Measurements from ENCODE around the gene FBXO48. TPM values are rescaled to one million over a fixed set of nuclear protein-coding genes. Genes with fewer than 3 reads are reported as not detected.

The FBXO48 gene
- total and polyA plus RNA-seq, 2 of the 8 experiments (the other 6 are each of a cell fraction or from before 2014, with no cell fraction given), result 1.1 to 1.5 TPM

DNA sequence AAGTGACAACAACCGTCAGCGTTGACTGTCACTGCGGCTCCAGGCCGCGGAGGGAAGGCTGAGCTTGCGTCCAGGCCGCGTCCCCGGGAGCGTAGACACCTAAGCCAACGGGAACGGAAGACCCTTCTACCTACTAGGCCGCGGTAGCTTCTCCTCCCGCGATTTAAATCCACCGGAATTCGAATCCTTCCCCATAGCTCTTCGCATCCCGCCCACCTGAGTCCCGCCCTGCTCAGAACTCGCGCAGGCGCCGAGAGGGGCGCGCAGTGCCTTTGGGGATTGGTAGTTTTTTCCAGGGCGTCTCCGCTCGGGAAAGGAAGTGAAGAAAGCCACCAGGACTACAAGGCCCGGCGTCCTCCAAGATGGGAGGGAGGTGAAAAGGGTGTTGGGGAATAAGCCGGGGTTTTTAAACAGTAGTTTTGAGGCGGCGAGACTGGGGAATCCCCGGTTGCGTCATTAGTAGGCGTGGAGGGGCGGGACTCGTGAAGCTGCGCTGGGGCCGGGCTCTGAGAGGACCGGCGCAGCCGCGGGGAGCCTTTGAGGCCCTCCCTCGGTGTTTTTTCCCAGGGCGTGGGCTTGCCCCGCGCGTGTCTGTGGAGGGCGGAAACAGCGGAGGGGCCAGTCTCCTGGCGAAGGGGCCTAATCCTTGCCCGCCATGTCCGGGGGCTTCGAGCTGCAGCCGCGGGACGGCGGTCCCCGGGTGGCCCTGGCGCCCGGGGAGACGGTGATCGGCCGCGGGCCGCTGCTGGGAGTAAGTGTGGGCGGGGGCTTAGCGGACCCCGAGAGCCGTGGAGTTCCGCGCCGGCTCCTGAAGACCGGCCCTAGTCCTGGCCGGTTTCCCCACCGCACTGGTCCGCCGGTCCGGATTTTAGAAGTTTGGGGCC is at the start of gene FBXO48, which contains the start of gene APLF (continued):
- TF ChIP-seq CREB1 (IDR thresholded peaks at IDR 0.05) (peak; percentile 76), JUND (IDR thresholded peaks at IDR 0.05; ENCODE audit: low read length) (peak; percentile 84), KDM4A (IDR thresholded peaks at IDR 0.05; ENCODE audit: low read depth, low read length, severe bottlenecking) (peak; percentile 89), EP300 (IDR thresholded peaks at IDR 0.05; ENCODE audit: borderline replicate concordance in 1 of 2, low read depth in 2 of 2, low read length in 2 of 2) (no peak), SP1 (IDR thresholded peaks at IDR 0.05; ENCODE audit: low read depth, low read length) (0 out of 2 replicates have a peak, but pooled peaks have one; percentile 38), HDAC2 (IDR thresholded peaks at IDR 0.05; ENCODE audit: borderline replicate concordance in 1 of 2, low read depth in 2 of 2, low read length in 2 of 2) (peak; percentile 89 to 93; a peak in 2 of 4 replicates), TAF7 (optimal IDR thresholded peaks at IDR 0.05; ENCODE audit: borderline replicate concordance, low read depth, low read length) (no peak), CEBPB (IDR thresholded peaks at IDR 0.05; ENCODE audit: low read depth, low read length) (peak; percentile 96), SIX5 (IDR thresholded peaks at IDR 0.05; ENCODE audit: low read depth, low read length) (peak; percentile 91), GABPA (IDR thresholded peaks at IDR 0.05; ENCODE audit: borderline replicate concordance, insufficient read depth, low read length) (no peak), SIN3A (conservative IDR thresholded peaks at IDR 0.05 in 1 of 2, IDR thresholded peaks at IDR 0.05 in 1 of 2; ENCODE audit: low read depth in 1 of 2, low read length in 2 of 2) (peak; percentile 92 to 93; a peak in 3 of 4 replicates), NRF1 (IDR thresholded peaks at IDR 0.05; ENCODE audit: low read depth, low read length) (peak; percentile 75), HDAC6 (IDR thresholded peaks at IDR 0.05; ENCODE audit: low read depth, low read length) (no peak), CHD2 (IDR thresholded peaks at IDR 0.05; ENCODE audit: low read length) (0 out of 2 replicates have a peak, but pooled peaks have one; percentile 16), ATF2 (IDR thresholded peaks at IDR 0.05; ENCODE audit: low read length) (peak; percentile 65; the same call in 1 of the 2 replicates), TBP (IDR thresholded peaks at IDR 0.05; ENCODE audit: low read depth, low read length) (peak; percentile 31; the same call in 1 of the 2 replicates), RBBP5 (IDR thresholded peaks at IDR 0.05; ENCODE audit: borderline replicate concordance, low read depth, low read length) (peak; percentile 95), YY1 (IDR thresholded peaks at IDR 0.05; ENCODE audit: low read depth, low read length) (no peak)
- TF ChIP-seq, protein P1, sequence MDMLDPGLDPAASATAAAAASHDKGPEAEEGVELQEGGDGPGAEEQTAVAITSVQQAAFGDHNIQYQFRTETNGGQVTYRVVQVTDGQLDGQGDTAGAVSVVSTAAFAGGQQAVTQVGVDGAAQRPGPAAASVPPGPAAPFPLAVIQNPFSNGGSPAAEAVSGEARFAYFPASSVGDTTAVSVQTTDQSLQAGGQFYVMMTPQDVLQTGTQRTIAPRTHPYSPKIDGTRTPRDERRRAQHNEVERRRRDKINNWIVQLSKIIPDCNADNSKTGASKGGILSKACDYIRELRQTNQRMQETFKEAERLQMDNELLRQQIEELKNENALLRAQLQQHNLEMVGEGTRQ (IDR thresholded peaks at IDR 0.05; ENCODE audit: low read length), result 0 out of 2 replicates have a peak, but pooled peaks have one; percentile 2
